Stimulated activated memory B cell treated with anti-CD40 and anti-IgM and Interleukin-4, amounts not matched to agents 10 μg/mL and 1 μg/mL and 100 μg/mL, for 72 hours (primary cell): ENCODE data around the gene RCAN2.

Experiments
- ATAC-seq: fragments of 150-1000 bp; cut with Tn5 transposase; 2 replicates; pipeline ENCODE4 v1.10.0; 2021
- H3K27ac Mint-ChIP-seq: one replicate; pipeline ENCODE4 v1.8.0; 2022; ENCODE audit warnings: mild to moderate bottlenecking, mixed read lengths
- H3K27me3 Mint-ChIP-seq: one replicate; pipeline ENCODE4 v1.8.0; 2022; ENCODE audit warnings: mixed read lengths
- H3K36me3 Mint-ChIP-seq: one replicate; pipeline ENCODE4 v1.8.0; 2022; ENCODE audit warnings: mixed read lengths
- H3K4me1 Mint-ChIP-seq: one replicate; pipeline ENCODE4 v1.8.0; 2022; ENCODE audit warnings: mixed read lengths
- H3K4me3 Mint-ChIP-seq: one replicate; pipeline ENCODE4 v1.8.0; 2022; ENCODE audit warnings: mild to moderate bottlenecking, moderate library complexity, mixed read lengths
- H3K9me3 Mint-ChIP-seq: one replicate; pipeline ENCODE4 v1.8.0; 2022; ENCODE audit warnings: mixed read lengths

Gene RCAN2

DNA sequence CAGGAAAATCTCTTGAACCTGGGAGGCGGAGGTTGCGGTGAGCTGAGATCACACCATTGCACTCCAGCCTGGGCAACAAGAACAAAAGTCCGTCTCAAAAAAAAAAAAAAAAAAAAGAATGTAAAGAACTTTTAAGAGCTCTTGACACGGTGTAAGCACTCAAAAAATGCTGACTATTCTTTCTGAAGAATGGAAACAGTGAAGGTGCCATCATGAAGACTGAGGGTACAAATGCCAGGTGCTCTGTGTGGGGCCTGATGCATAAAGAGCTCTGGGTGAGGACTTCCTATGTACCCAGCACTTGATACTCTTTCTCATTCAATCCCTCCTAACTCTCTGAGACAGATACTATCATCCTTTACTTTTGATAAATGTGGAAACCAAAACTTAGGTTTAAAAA lies 275.5 kb downstream of the RCAN2 start:
- Mint-ChIP-seq H3K4me3 (no peak overlapping the region), H3K27ac (peak overlapping the region; percentile 89), H3K9me3 (peaks cover under 1% of the 10 kb centered on the region), H3K27me3 (no peaks in the 10 kb centered on the region), H3K36me3 (peaks cover under 1% of the 10 kb centered on the region), H3K4me1 (peaks cover 45% of the 10 kb centered on the region)
- ATAC-seq, result no peak

DNA sequence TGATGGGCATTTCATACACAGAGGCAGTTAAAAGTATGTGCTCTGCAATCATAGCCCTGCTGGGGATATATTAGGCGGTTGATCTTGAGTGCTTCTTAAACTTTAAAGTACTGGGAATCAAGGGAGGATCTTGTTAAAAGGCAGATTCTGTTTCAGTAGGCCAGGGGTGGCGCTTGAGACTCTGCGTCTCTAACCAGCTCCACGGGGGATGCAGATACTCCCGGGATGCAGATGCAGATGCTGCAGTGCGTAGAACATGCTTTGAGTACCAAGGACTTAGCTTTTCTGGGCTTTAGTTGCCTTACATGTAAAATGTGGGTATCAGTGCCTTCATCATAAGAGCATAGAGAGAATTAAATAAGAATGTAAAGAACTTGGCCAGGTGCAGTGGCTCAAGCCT lies 276.0 kb downstream of the RCAN2 start:
- Mint-ChIP-seq H3K27me3 (no peaks in the 10 kb centered on the region), H3K4me3 (no peak overlapping the region), H3K36me3 (peaks cover 6% of the 10 kb centered on the region), H3K9me3 (peaks cover 7% of the 10 kb centered on the region), H3K4me1 (peaks cover 40% of the 10 kb centered on the region), H3K27ac (no peak overlapping the region)
- no peak for ATAC-seq

DNA sequence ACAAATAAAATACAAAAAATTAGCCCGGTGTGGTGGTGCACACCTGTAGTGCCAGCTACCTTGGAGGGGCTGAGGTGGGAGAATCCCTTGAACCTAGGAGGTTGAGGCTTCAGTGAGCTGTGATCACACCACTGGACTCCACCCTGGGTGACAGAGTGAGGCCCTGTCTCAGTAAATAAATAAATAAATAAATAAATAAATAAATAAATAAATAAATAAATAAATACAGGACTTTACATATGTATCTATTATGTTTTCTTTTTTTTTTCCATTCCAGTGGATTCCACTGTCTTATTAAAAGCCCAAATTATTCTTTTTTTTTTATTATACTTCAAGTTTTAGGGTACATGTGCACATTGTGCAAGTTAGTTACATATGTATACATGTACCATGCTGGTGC lies 279.3 kb downstream of the RCAN2 start:
- Mint-ChIP-seq H3K4me3 (no peak overlapping the region), H3K27me3 (no peaks in the 10 kb centered on the region), H3K9me3 (peaks cover 17% of the 10 kb centered on the region), H3K27ac (no peak overlapping the region), H3K36me3 (peaks cover 15% of the 10 kb centered on the region), H3K4me1 (peaks cover 7% of the 10 kb centered on the region)
- no peak for ATAC-seq

DNA sequence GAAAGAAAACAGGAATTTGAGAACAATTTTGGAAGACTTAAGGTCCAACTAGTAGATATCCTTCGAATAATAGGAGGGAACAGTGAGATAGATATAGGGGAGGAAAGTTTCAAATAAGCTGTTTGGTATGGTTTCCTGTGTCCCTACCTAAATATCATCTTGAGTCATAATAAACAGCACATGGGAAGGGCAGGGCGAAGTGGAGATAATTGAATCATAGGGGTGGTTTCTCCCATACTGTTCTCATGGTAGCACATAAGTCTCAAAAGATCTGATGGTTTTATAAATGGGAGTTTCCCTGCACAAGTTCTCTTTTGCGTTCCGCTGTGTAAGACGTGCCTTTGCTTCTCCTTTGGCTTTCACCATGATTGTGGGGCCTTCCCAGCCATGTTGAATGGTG lies 281.0 kb downstream of the RCAN2 start:
- no peak overlapping the region for H3K27ac Mint-ChIP-seq
- ATAC-seq, result no peak
- no peaks in the 10 kb centered on the region for H3K4me1 Mint-ChIP-seq
- H3K36me3 Mint-ChIP-seq, result peaks cover 15% of the 10 kb centered on the region
- no peak overlapping the region for H3K4me3 Mint-ChIP-seq
- H3K27me3 Mint-ChIP-seq, result no peaks in the 10 kb centered on the region
- H3K9me3 Mint-ChIP-seq, result peaks cover 17% of the 10 kb centered on the region

DNA sequence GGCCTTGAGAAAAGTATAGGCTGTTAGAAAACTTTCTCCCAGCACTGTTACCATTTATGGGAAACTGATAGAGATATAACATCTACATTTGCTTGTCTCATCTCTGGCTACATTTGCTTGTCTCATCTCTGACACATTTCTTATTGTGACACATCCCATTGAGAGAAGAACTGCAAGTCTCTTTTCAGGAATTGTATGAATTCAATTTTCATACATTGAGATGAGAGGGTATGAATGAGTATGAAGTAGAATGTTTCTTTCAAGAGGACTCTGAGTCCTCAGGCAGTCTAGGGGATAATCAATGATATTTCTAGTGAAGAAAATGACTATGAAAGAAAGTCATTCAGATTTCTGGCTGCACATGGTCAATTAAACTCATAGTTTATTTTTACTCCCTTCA lies 282.9 kb downstream of the RCAN2 start:
- no peak for ATAC-seq
- no peaks in the 10 kb centered on the region for H3K4me1 Mint-ChIP-seq
- peaks cover 15% of the 10 kb centered on the region for H3K36me3 Mint-ChIP-seq
- H3K27ac Mint-ChIP-seq, result no peak overlapping the region
- no peaks in the 10 kb centered on the region for H3K27me3 Mint-ChIP-seq
- no peak overlapping the region for H3K4me3 Mint-ChIP-seq
- H3K9me3 Mint-ChIP-seq, result peaks cover 17% of the 10 kb centered on the region

DNA sequence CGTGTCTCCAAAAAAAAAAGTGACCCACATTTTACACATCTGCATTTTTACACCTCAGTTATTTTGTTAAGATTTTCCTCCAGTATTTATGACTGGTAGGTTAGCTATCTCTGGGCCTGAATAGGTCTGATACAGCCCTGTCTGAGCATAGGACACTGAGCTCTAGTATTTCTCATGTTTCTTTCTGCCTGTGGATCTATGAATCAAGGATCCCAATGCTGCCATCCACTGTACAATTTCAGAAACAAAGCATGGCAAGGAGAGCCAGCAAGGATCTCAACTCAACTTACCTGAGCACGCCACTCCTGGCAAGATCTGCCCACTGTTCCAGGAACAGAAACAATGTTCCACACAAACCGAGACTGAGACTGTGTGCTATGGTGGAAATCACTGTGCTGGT lies 284.1 kb downstream of the RCAN2 start:
- Mint-ChIP-seq H3K36me3 (peaks cover 15% of the 10 kb centered on the region), H3K4me1 (no peaks in the 10 kb centered on the region), H3K27ac (no peak overlapping the region), H3K9me3 (peaks cover 20% of the 10 kb centered on the region), H3K4me3 (no peak overlapping the region), H3K27me3 (no peaks in the 10 kb centered on the region)
- ATAC-seq, result no peak

DNA sequence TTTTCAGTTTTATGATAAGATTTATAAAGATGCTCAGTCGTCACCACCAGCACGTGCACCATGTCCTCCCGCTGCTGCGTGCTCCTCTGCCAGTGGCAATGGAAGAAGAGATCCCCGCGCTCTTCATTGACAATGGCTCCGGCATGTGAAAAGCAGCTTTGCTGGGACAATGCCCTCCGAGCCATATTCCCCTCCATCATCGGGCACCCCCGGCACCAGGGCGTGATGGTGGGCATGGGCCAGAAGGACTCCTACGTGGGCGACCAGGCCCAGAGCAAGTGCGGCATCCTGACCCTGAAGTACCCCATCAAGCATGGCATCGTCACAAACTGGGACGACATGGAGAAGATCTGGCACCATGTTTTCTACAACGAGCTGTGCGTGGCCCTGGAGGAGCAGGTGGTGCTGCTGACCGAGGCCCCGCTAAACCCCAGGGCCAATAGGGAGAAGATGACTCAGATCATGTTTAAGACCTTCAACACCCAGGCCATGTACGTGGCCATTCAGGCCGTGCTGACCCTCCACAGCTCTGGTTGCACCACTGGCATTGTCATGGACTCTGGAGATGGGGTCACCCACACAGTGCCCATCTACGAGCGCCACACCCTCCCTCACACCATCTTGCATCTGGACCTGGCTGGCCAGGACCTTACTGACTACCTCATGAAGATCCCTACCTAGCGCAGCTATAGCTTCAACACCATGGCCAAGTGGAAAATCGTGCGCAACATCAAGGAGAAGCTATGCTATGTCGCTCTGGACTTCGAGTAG lies 286.2 kb downstream of the RCAN2 start:
- H3K4me1 Mint-ChIP-seq, result no peaks in the 10 kb centered on the region
- H3K36me3 Mint-ChIP-seq, result peaks cover 8% of the 10 kb centered on the region
- H3K9me3 Mint-ChIP-seq, result peaks cover 12% of the 10 kb centered on the region
- ATAC-seq, result no peak
- H3K27ac Mint-ChIP-seq, result no peak overlapping the region
- H3K27me3 Mint-ChIP-seq, result no peaks in the 10 kb centered on the region
- H3K4me3 Mint-ChIP-seq, result no peak overlapping the region

DNA sequence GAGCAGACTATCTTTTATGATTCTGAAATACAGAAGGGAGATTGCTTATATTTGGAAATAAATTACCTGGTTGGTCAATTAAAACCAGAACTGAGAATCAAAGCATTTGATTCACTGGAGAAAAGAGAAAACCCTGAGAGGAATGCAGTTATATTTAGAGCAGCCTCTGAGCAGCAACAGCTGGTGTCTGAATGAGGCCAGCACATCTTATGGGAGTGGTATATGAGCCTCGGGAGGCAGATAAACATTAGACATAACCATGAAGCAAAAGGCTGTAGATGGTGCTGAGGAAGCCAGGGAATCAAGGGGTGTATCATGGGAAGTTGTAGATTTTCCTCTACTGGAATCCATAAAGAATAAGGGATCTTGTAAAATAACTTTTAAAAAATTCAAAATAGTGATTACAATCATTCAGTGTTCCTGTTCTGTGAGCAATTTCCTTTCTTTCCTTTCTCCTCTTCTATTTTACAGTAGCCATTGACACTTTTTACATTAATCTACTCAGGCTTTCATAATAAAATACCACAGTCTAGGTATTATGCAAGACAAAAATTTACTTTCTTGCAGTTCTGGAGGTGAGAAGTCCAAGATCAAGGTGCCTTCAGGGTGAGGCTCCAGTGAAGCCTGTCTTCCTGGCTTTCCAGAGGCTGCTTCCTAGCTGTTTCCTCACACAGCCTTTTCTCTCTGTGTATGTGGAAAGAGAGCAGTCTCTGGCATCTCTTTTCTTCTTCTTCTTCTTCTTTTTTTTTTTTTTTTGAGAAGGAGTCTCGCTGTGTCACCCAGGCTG lies 287.7 kb downstream of the RCAN2 start:
- H3K27ac Mint-ChIP-seq, result no peak overlapping the region

DNA sequence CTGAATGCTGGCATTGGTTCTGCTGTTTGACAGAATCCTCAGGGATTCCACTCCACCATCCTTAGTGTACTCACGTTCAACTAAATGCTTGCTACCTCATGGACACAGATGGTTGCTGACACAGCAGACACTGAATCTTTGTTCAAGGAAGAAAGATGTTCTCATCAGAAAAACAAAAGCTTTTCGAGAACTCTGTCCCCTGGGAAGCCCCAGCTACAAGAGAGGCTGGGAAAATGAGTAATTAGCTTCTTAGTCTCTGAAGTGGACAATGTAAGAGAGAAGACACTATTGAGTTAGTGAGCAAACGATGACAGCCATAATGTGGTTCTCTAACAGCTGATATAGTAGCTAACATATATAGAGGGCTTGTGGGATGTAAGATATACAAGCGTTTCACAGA lies 289.5 kb downstream of the RCAN2 start:
- no peak overlapping the region for H3K4me3 Mint-ChIP-seq
- H3K27me3 Mint-ChIP-seq, result no peaks in the 10 kb centered on the region
- ATAC-seq, result no peak
- H3K4me1 Mint-ChIP-seq, result no peaks in the 10 kb centered on the region
- H3K9me3 Mint-ChIP-seq, result peaks cover 3% of the 10 kb centered on the region
- H3K27ac Mint-ChIP-seq, result no peak overlapping the region
- no peaks in the 10 kb centered on the region for H3K36me3 Mint-ChIP-seq

More for the DNA sequence above, 287.7 kb downstream of the RCAN2 start:
- Mint-ChIP-seq H3K27me3 (no peaks in the 10 kb centered on the region), H3K9me3 (peaks cover 3% of the 10 kb centered on the region), H3K4me1 (no peaks in the 10 kb centered on the region), H3K4me3 (no peak overlapping the region), H3K36me3 (no peaks in the 10 kb centered on the region)
- no peak for ATAC-seq

DNA sequence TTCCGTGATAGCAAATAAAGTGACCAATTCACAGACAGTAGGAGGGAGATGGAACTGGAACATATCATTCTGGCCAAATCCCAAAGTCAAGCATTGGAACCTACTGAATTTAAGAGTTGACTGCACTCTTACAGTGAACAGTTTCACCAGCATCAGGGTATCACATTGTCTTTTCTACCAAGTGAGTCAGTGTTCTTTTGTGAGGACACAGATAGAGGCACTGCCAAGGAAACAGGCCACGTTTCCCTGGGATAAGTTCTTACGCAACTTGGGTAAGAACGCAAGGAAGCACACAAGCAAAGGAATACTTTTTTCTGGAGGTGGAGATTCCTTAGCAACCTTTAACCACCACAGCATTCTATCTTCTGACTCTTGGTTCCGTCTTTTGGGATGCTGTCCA lies 291.9 kb downstream of the RCAN2 start:
- H3K4me3 Mint-ChIP-seq, result no peak overlapping the region
- H3K36me3 Mint-ChIP-seq, result no peaks in the 10 kb centered on the region
- no peak for ATAC-seq
- H3K4me1 Mint-ChIP-seq, result no peaks in the 10 kb centered on the region
- peaks cover 8% of the 10 kb centered on the region for H3K27me3 Mint-ChIP-seq
- H3K9me3 Mint-ChIP-seq, result peaks cover 3% of the 10 kb centered on the region
- H3K27ac Mint-ChIP-seq, result no peak overlapping the region

DNA sequence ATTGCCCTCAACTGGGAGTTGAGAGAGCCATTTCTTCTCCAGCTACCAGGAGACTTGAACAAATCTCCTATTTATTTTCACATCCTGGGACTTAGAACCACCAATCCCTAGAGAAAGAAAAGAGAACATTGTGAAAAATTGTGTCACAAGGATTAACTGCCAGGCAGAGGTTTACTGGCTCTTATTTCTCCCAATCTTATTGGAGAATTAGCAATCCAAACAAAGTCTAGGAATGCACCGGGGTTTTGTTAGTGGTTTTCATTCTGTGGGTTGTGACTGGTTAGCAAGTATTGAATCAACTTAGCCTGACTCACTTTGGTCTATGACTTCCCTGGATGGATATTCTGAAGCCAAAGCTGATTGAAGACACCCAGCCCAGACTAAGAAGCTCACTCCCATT lies 299.3 kb downstream of the RCAN2 start:
- H3K36me3 Mint-ChIP-seq, result no peaks in the 10 kb centered on the region
- H3K9me3 Mint-ChIP-seq, result no peaks in the 10 kb centered on the region
- no peak overlapping the region for H3K27ac Mint-ChIP-seq
- H3K4me3 Mint-ChIP-seq, result no peak overlapping the region
- no peaks in the 10 kb centered on the region for H3K4me1 Mint-ChIP-seq
- peaks cover 8% of the 10 kb centered on the region for H3K27me3 Mint-ChIP-seq
- no peak for ATAC-seq

DNA sequence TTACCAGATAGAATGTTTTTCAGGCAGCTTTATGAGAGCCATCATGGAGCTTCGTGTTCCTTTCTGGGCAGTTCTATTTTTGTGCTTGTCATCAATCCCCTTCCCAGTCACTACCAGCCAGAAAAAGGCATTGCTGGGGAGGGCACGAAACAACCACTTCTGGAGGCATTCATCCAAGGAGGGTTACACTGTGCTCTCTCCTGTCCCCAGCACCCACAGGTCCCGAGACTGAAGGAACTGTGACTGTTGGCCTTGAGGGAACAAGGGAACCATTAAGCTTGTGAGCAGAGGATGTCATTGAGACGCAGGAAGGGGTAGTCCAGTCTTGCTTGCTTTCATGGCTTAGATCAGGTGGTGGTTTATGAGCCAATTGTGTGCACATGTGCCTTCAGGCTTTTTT lies 300.4 kb downstream of the RCAN2 start:
- no peak overlapping the region for H3K27ac Mint-ChIP-seq
- H3K4me1 Mint-ChIP-seq, result no peaks in the 10 kb centered on the region
- H3K4me3 Mint-ChIP-seq, result no peak overlapping the region
- peaks cover 10% of the 10 kb centered on the region for H3K27me3 Mint-ChIP-seq
- ATAC-seq, result no peak
- H3K9me3 Mint-ChIP-seq, result no peaks in the 10 kb centered on the region
- no peaks in the 10 kb centered on the region for H3K36me3 Mint-ChIP-seq

DNA sequence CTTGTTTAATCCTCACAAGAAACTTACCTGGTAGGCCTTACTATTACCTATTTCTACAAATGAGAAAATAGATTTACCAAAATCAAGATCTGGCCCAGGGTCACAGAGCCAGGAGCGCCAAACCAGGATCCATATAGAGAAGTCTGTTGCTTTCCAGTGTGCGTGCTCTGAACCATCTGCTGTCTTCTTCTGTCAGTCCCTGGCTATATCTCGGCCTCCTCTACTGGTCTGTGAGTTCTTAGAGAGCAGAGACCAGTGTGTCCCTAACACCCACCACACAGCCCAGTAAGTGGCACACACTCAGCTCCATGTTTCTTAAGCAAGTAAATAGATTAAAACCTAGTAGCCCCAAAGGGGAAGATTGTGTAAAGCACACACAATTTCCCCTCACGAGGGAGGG lies 301.5 kb downstream of the RCAN2 start:
- no peaks in the 10 kb centered on the region for H3K9me3 Mint-ChIP-seq
- no peaks in the 10 kb centered on the region for H3K4me1 Mint-ChIP-seq
- no peak overlapping the region for H3K4me3 Mint-ChIP-seq
- no peak overlapping the region for H3K27ac Mint-ChIP-seq
- ATAC-seq, result no peak
- H3K36me3 Mint-ChIP-seq, result no peaks in the 10 kb centered on the region
- H3K27me3 Mint-ChIP-seq, result peaks cover 13% of the 10 kb centered on the region

DNA sequence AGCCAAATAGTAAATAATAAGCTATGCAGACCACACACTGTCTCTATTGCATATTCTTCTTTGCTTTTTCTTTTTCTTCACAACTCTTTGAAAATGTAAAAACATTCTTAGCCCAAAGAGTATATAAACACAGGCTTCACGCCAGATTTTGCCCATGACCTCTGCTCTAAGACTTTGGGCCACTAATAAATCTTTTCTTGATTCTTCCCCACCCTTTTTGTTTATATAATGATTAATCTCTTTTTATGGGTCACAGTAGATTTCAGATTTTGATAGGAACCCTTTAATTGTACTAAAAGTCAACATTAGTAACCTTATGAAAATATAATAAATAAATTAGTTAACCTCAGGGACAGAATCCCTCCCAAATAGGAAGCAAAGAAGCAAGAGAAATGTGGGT lies 304.7 kb downstream of the RCAN2 start:
- peaks cover 27% of the 10 kb centered on the region for H3K27me3 Mint-ChIP-seq
- no peaks in the 10 kb centered on the region for H3K36me3 Mint-ChIP-seq
- no peak for ATAC-seq
- no peaks in the 10 kb centered on the region for H3K4me1 Mint-ChIP-seq
- H3K4me3 Mint-ChIP-seq, result no peak overlapping the region
- H3K27ac Mint-ChIP-seq, result no peak overlapping the region
- peaks cover 3% of the 10 kb centered on the region for H3K9me3 Mint-ChIP-seq

DNA sequence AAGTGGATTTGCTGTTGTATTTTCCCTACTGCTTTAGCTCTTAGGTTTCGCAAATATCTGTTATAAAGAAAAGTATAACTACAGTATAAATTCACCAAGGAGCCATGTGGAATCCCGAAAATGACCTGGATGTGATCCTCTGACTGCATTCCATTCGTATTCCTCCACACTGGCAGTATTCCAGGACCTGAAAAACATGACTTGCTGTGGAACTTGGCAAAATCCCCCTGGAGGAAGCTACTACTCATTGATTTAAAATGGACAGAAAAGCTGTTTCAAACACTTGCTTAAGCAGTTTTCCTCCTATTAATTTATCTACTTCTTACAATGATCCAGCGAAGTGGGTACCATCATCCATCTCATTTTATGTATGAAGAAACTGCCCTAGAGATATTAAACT lies 307.1 kb downstream of the RCAN2 start:
- H3K36me3 Mint-ChIP-seq, result no peaks in the 10 kb centered on the region
- no peaks in the 10 kb centered on the region for H3K4me1 Mint-ChIP-seq
- no peak overlapping the region for H3K4me3 Mint-ChIP-seq
- H3K27me3 Mint-ChIP-seq, result peaks cover 27% of the 10 kb centered on the region
- H3K9me3 Mint-ChIP-seq, result peaks cover 3% of the 10 kb centered on the region
- no peak for ATAC-seq
- H3K27ac Mint-ChIP-seq, result no peak overlapping the region

DNA sequence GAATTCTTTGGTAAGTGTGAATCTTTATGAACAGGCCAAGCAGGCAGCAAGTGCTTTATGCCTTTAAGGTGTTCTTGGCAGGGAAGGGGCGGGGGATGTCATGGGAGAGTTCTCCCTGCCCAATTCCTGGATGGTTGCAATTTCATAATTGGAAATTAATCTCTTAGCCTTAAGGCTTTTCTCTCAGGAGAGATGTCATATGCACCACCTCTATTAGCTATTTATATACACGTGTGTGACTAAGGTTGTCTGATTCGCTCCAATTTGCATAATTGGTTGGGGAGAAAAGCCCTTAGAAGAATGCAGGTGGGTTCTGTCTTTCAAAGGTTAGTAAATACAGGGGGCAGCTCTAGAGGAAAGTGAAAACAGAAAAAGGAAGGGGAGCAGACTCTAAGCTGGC lies 315.3 kb downstream of the RCAN2 start:
- peaks cover 5% of the 10 kb centered on the region for H3K4me1 Mint-ChIP-seq
- no peaks in the 10 kb centered on the region for H3K27me3 Mint-ChIP-seq
- no peaks in the 10 kb centered on the region for H3K9me3 Mint-ChIP-seq
- H3K4me3 Mint-ChIP-seq, result no peak overlapping the region
- peak; percentile 22 for ATAC-seq
- H3K36me3 Mint-ChIP-seq, result no peaks in the 10 kb centered on the region
- H3K27ac Mint-ChIP-seq, result no peak overlapping the region
